ENCODE measurements around the gene CDH4.

The CDH4 gene

DNA sequence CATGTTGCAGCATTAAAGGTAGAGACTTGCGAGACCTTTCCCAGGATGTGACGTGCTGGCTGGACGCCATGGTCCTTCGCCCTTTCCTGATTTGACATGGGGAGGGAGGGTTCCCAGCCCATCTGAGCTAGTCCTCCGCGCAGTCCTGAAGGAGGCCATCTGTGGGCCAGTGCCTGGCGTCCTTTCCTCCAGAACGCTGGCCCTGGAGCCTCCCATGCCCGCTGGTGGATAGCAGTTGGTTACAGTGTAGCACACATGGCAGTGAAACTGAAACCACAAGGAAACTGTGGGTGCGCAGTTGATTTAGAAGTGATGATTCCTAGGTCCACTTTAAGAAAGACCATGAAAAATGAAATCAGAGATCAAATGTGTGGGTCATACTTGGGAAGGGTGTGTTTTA is 193.7 kb downstream of the CDH4 start:
- DNase-seq = no peak
- Histone ChIP-seq H3K79me2 (ENCODE audit: control insufficient read depth, insufficient read depth, low read length) (no peaks in the 10 kb centered on the region), H3K18ac (ENCODE audit: low read length) (peak overlapping the region; percentile 23), H3K36me3 (ENCODE audit: control insufficient read depth, insufficient read depth, low read length) (no peaks in the 10 kb centered on the region), H4K5ac (ENCODE audit: low read length) (no peak overlapping the region), H3K56ac (ENCODE audit: low read length) (peak overlapping the region; percentile 51), H3K9ac (ENCODE audit: low read length) (peak overlapping the region; percentile 2), H3K4me3 (ENCODE audit: low read length) (no peak overlapping the region), H3K79me1 (ENCODE audit: low read length) (no peaks in the 10 kb centered on the region), H2BK120ac (ENCODE audit: low read depth, low read length) (peak overlapping the region; percentile 30), H3K23ac (ENCODE audit: low read length) (no peak overlapping the region), H4K8ac (ENCODE audit: low read depth, low read length) (no peak overlapping the region), H3K27me3 (ENCODE audit: insufficient read depth, low read length, poor library complexity) (no peaks in the 10 kb centered on the region), H3K27ac (ENCODE audit: low read depth, low read length) (no peak overlapping the region), H2AK5ac (ENCODE audit: low read length) (peak overlapping the region; percentile 80), H3K4me2 (ENCODE audit: low read length) (no peak overlapping the region), H2BK15ac (replicated peaks; ENCODE audit: low read depth) (no peak overlapping the region), H3K4me1 (ENCODE audit: control insufficient read depth, low read depth, low read length) (peaks cover 20% of the 10 kb centered on the region), H2BK5ac (ENCODE audit: low read length) (peak overlapping the region; percentile 57), H3K4ac (ENCODE audit: low read depth, low read length) (peak overlapping the region; percentile 56)
- WGBS (ENCODE audit: extremely low coverage, insufficient coverage, low lambda C conversion rate) = no CpG with 5 or more reads among the region's 10 CpGs

DNA sequence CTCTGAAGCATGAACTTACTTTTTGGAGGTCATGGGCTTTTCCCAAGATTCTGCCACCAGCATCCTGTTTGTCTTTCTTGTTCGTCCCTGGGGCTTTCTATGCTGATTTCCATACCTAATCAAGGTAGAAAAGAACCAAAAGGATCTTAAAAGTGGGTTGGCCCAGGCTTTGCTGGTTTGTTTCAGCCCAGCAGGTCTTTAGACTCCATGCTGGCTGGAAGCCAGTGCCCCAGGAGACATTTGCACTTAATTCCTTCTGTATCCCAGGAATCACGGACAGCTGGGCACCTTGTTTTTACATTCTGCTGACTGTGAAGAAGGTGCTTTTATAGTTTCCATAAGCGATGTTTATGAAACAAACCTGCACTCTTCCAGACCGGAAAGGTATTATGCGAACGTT is 195.9 kb downstream of the CDH4 start:
- WGBS (ENCODE audit: extremely low coverage, insufficient coverage, low lambda C conversion rate) = no CpG with 5 or more reads among the region's 6 CpGs
- no peak overlapping the region for H2BK5ac ChIP-seq (ENCODE audit: low read length)

DNA sequence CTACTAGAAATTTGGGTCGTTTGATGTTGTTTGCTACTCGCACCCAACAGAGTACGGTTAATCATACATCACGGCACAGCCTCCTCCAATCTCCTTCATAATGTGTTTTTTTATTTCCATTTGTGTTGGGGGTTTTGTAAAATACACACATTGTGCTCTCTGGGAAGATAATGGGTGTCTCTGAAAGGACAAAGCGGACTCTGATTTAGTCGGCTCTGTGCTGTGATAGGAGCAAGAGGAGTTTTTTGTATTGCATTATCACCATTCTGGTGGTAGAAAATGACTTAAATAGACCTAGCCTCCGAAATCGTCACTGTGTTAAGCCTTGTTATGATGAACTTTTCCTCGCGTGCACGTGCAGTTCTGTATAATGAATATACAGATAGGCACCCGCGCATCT is 196.3 kb downstream of the CDH4 start:
- peaks cover 16% of the 10 kb centered on the region for H3K4me1 ChIP-seq (ENCODE audit: control insufficient read depth, low read depth, low read length)
- no peaks in the 10 kb centered on the region for H3K79me1 ChIP-seq (ENCODE audit: low read length)
- no peaks in the 10 kb centered on the region for H3K79me2 ChIP-seq (ENCODE audit: control insufficient read depth, insufficient read depth, low read length)
- no peaks in the 10 kb centered on the region for H3K27me3 ChIP-seq (ENCODE audit: insufficient read depth, low read length, poor library complexity)
- no peaks in the 10 kb centered on the region for H3K36me3 ChIP-seq (ENCODE audit: control insufficient read depth, insufficient read depth, low read length)
- peak overlapping the region; percentile 26 for H2BK5ac ChIP-seq (ENCODE audit: low read length)
- H3K27ac ChIP-seq (ENCODE audit: low read depth, low read length) = peak overlapping the region; percentile 38
- H3K4ac ChIP-seq (ENCODE audit: low read depth, low read length) = no peak overlapping the region
- no peak overlapping the region for H3K4me2 ChIP-seq (ENCODE audit: low read length)
- no peak overlapping the region for H4K5ac ChIP-seq (ENCODE audit: low read length)
- H3K23ac ChIP-seq (ENCODE audit: low read length) = no peak overlapping the region
- H3K18ac ChIP-seq (ENCODE audit: low read length) = no peak overlapping the region
- no peak overlapping the region for H2BK15ac ChIP-seq (replicated peaks; ENCODE audit: low read depth)
- H4K8ac ChIP-seq (ENCODE audit: low read depth, low read length) = no peak overlapping the region
- WGBS (ENCODE audit: extremely low coverage, insufficient coverage, low lambda C conversion rate) = no CpG with 5 or more reads among the region's 13 CpGs
- H3K9ac ChIP-seq (ENCODE audit: low read length) = no peak overlapping the region
- H3K4me3 ChIP-seq (ENCODE audit: low read length) = no peak overlapping the region
- no peak for DNase-seq
- H3K56ac ChIP-seq (ENCODE audit: low read length) = peak overlapping the region; percentile 45
- H2BK120ac ChIP-seq (ENCODE audit: low read depth, low read length) = peak overlapping the region; percentile 83
- H2AK5ac ChIP-seq (ENCODE audit: low read length) = no peak overlapping the region

More for the DNA sequence above, 195.9 kb downstream of the CDH4 start:
- Histone ChIP-seq H2AK5ac (ENCODE audit: low read length) (no peak overlapping the region), H3K23ac (ENCODE audit: low read length) (no peak overlapping the region), H3K36me3 (ENCODE audit: control insufficient read depth, insufficient read depth, low read length) (no peaks in the 10 kb centered on the region), H2BK120ac (ENCODE audit: low read depth, low read length) (no peak overlapping the region), H3K4me3 (ENCODE audit: low read length) (no peak overlapping the region), H3K4ac (ENCODE audit: low read depth, low read length) (no peak overlapping the region), H3K79me1 (ENCODE audit: low read length) (no peaks in the 10 kb centered on the region), H2BK15ac (replicated peaks; ENCODE audit: low read depth) (no peak overlapping the region), H3K4me1 (ENCODE audit: control insufficient read depth, low read depth, low read length) (peaks cover 14% of the 10 kb centered on the region), H4K5ac (ENCODE audit: low read length) (no peak overlapping the region), H4K8ac (ENCODE audit: low read depth, low read length) (no peak overlapping the region), H3K56ac (ENCODE audit: low read length) (no peak overlapping the region), H3K27ac (ENCODE audit: low read depth, low read length) (peak overlapping the region; percentile 38), H3K27me3 (ENCODE audit: insufficient read depth, low read length, poor library complexity) (no peaks in the 10 kb centered on the region), H3K18ac (ENCODE audit: low read length) (no peak overlapping the region), H3K4me2 (ENCODE audit: low read length) (no peak overlapping the region), H3K9ac (ENCODE audit: low read length) (no peak overlapping the region), H3K79me2 (ENCODE audit: control insufficient read depth, insufficient read depth, low read length) (no peaks in the 10 kb centered on the region)
- peak; percentile 64 for DNase-seq

DNA sequence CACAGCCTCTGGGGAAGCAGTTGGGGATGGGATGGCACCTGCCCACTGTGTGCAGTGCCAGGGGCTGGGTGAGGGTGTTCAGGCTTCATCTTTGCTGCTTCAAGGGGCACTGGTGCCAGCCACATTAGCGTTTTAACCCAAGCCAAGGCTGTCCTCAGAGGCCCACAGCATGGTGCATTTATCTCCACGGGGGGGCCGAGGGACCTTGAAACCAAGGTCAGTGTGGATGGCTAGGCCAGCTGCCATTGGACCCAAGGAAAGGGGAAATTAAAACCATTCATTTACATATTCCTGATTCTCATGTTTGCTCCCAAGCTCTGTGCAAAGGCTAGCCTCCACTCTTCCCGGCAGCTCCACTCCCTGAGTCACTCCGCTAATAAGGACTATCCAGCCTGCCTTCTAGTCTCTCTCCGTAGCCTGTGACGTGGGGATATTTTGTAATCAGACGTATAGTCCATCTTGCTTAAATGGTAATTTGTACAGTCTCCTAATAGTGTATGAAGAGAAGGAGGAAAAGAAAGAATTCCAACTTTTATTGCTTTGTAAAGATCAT is 197.1 kb downstream of the CDH4 start:
- Histone ChIP-seq H3K4ac (ENCODE audit: low read depth, low read length) (peak overlapping the region; percentile 90), H3K36me3 (ENCODE audit: control insufficient read depth, insufficient read depth, low read length) (no peaks in the 10 kb centered on the region), H3K4me1 (ENCODE audit: control insufficient read depth, low read depth, low read length) (peaks cover 19% of the 10 kb centered on the region), H4K5ac (ENCODE audit: low read length) (no peak overlapping the region), H3K9ac (ENCODE audit: low read length) (no peak overlapping the region), H3K4me3 (ENCODE audit: low read length) (no peak overlapping the region), H3K79me2 (ENCODE audit: control insufficient read depth, insufficient read depth, low read length) (no peaks in the 10 kb centered on the region), H3K27me3 (ENCODE audit: insufficient read depth, low read length, poor library complexity) (no peaks in the 10 kb centered on the region), H2BK15ac (replicated peaks; ENCODE audit: low read depth) (no peak overlapping the region), H3K4me2 (ENCODE audit: low read length) (no peak overlapping the region), H4K8ac (ENCODE audit: low read depth, low read length) (no peak overlapping the region), H2AK5ac (ENCODE audit: low read length) (peak overlapping the region; percentile 5), H3K27ac (ENCODE audit: low read depth, low read length) (no peak overlapping the region), H3K23ac (ENCODE audit: low read length) (no peak overlapping the region), H3K56ac (ENCODE audit: low read length) (peak overlapping the region; percentile 58), H3K18ac (ENCODE audit: low read length) (no peak overlapping the region), H3K79me1 (ENCODE audit: low read length) (no peaks in the 10 kb centered on the region), H2BK120ac (ENCODE audit: low read depth, low read length) (peak overlapping the region; percentile 83), H2BK5ac (ENCODE audit: low read length) (peak overlapping the region; percentile 23)
- no peak for DNase-seq
- WGBS (ENCODE audit: extremely low coverage, insufficient coverage, low lambda C conversion rate) = no CpG with 5 or more reads among the region's 8 CpGs

DNA sequence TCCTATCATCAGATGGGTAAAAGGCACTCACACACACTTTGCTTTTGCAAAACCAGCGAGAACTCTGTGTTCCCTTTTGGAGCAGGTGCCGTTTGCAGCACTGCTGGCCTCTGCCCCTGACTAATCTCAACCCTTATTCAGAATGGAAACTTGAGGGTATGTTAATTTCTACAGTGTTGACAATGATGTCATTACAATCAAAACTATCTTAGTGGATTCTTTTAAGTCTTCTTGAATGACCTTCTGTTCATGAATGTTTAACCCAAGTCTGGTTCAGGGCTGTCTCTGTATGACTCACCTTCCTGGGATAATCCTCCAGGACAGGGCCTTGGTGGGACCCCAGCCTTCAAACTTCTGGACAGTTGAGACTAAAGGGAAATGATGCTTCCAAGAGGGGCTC is 197.9 kb downstream of the CDH4 start:
- no peak overlapping the region for H3K4ac ChIP-seq (ENCODE audit: low read depth, low read length)
- no peak overlapping the region for H3K27ac ChIP-seq (ENCODE audit: low read depth, low read length)
- H3K4me2 ChIP-seq (ENCODE audit: low read length) = no peak overlapping the region
- H3K9ac ChIP-seq (ENCODE audit: low read length) = no peak overlapping the region
- H3K36me3 ChIP-seq (ENCODE audit: control insufficient read depth, insufficient read depth, low read length) = no peaks in the 10 kb centered on the region
- no peak overlapping the region for H4K5ac ChIP-seq (ENCODE audit: low read length)
- no peak overlapping the region for H2BK15ac ChIP-seq (replicated peaks; ENCODE audit: low read depth)
- H3K4me1 ChIP-seq (ENCODE audit: control insufficient read depth, low read depth, low read length) = peaks cover 19% of the 10 kb centered on the region
- no peak overlapping the region for H4K8ac ChIP-seq (ENCODE audit: low read depth, low read length)
- H3K23ac ChIP-seq (ENCODE audit: low read length) = no peak overlapping the region
- peak overlapping the region; percentile 36 for H3K56ac ChIP-seq (ENCODE audit: low read length)
- no peak overlapping the region for H3K18ac ChIP-seq (ENCODE audit: low read length)
- H3K27me3 ChIP-seq (ENCODE audit: insufficient read depth, low read length, poor library complexity) = no peaks in the 10 kb centered on the region
- no CpG with 5 or more reads among the region's 2 CpGs for WGBS (ENCODE audit: extremely low coverage, insufficient coverage, low lambda C conversion rate)
- peak overlapping the region; percentile 39 for H2AK5ac ChIP-seq (ENCODE audit: low read length)
- H3K79me1 ChIP-seq (ENCODE audit: low read length) = no peaks in the 10 kb centered on the region
- no peak overlapping the region for H2BK120ac ChIP-seq (ENCODE audit: low read depth, low read length)
- H3K79me2 ChIP-seq (ENCODE audit: control insufficient read depth, insufficient read depth, low read length) = no peaks in the 10 kb centered on the region
- H2BK5ac ChIP-seq (ENCODE audit: low read length) = no peak overlapping the region
- DNase-seq = no peak
- H3K4me3 ChIP-seq (ENCODE audit: low read length) = no peak overlapping the region

DNA sequence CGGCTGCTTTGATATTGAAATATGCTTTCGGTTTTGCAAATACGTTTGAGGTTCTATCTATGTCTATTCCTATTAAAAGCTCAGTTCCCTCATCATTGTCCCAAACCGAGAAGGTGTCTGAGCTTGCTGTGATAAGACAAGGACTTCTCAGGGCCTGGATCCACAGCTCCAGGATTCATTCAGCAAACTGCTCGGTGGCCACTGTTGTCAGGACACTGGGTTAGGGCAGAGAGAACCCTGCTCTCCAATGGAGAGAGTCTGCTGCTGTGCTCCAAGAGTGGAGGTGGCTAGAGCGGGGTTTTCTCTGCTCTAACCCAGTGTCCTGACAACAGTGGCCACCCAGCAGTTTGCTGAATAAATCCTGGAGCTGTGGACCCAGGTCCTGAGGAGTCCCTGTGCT is 198.5 kb downstream of the CDH4 start:
- Histone ChIP-seq H3K9ac (ENCODE audit: low read length) (no peak overlapping the region), H3K4ac (ENCODE audit: low read depth, low read length) (no peak overlapping the region), H3K4me3 (ENCODE audit: low read length) (no peak overlapping the region), H3K79me1 (ENCODE audit: low read length) (no peaks in the 10 kb centered on the region), H3K27ac (ENCODE audit: low read depth, low read length) (no peak overlapping the region), H3K36me3 (ENCODE audit: control insufficient read depth, insufficient read depth, low read length) (no peaks in the 10 kb centered on the region), H2BK120ac (ENCODE audit: low read depth, low read length) (no peak overlapping the region), H3K18ac (ENCODE audit: low read length) (peak overlapping the region; percentile 65), H2AK5ac (ENCODE audit: low read length) (no peak overlapping the region), H4K5ac (ENCODE audit: low read length) (no peak overlapping the region), H3K56ac (ENCODE audit: low read length) (no peak overlapping the region), H3K4me1 (ENCODE audit: control insufficient read depth, low read depth, low read length) (peaks cover 17% of the 10 kb centered on the region), H4K8ac (ENCODE audit: low read depth, low read length) (no peak overlapping the region), H2BK15ac (replicated peaks; ENCODE audit: low read depth) (peak overlapping the region; percentile 61), H2BK5ac (ENCODE audit: low read length) (no peak overlapping the region), H3K79me2 (ENCODE audit: control insufficient read depth, insufficient read depth, low read length) (no peaks in the 10 kb centered on the region), H3K27me3 (ENCODE audit: insufficient read depth, low read length, poor library complexity) (no peaks in the 10 kb centered on the region), H3K4me2 (ENCODE audit: low read length) (no peak overlapping the region), H3K23ac (ENCODE audit: low read length) (no peak overlapping the region)
- no peak for DNase-seq
- no CpG with 5 or more reads among the region's 6 CpGs for WGBS (ENCODE audit: extremely low coverage, insufficient coverage, low lambda C conversion rate)

All from mesendoderm (in vitro differentiated cells).